Gastrocnemius medialis (tissue), 4 donors: Measurements from ENCODE around the gene TRAIP. TPM values are rescaled to one million over a fixed set of nuclear protein-coding genes. Genes with fewer than 3 reads are reported as not detected.

Experiments used
- ATAC-seq, 2 donors: fragments of 150-250 bp; one replicate each; pipeline ENCODE4 v1.9.1; 2016
- DNase-seq, 2 donors: peaks; one replicate each; pipeline ENCODE4 v3.0.0-alpha.2; 2019
- H3K27ac ChIP-seq, 4 donors: fragments of 200-600 bp; sonication (generic); 1 replicate in 1 of 4; 2 replicates in 3 of 4; pipeline ENCODE4 v1.5.1; 2016 to 2018; ENCODE audit warnings: mild to moderate bottlenecking in 2 of 4, moderate library complexity in 1 of 4
- H3K27me3 ChIP-seq, 3 donors: fragments of 200-600 bp; sonication (generic) in 2 of 3; 1 replicate in 1 of 3; 2 replicates in 2 of 3; pipeline versions ENCODE4 v1.5.1 to v1.6.0; 2016 to 2019; ENCODE audit warnings: mild to moderate bottlenecking in 1 of 3, moderate library complexity in 1 of 3
- H3K36me3 ChIP-seq, 2 donors: fragments of 200-600 bp; sonication (generic) in 1 of 2; one replicate each; pipeline ENCODE4 v1.5.1; 2017 to 2018
- H3K4me1 ChIP-seq, 2 donors: fragments of 200-600 bp; sonication (generic) in 1 of 2; one replicate each; pipeline ENCODE4 v1.5.1; 2016 to 2017; ENCODE audit warnings: mild to moderate bottlenecking in 2 of 2
- H3K4me3 ChIP-seq, 4 donors: fragments of 200-600 bp; sonication (generic) in 3 of 4; 1 replicate in 1 of 4; 2 replicates in 3 of 4; pipeline ENCODE4 v1.5.1; 2016 to 2019; ENCODE audit warnings: mild to moderate bottlenecking in 2 of 4
- H3K9me3 ChIP-seq, 3 donors: fragments of 200-600 bp; sonication (generic) in 2 of 3; 1 replicate in 1 of 3; 2 replicates in 2 of 3; pipeline ENCODE4 v1.5.1; 2016 to 2019
- CTCF ChIP-seq, 5 experiments: fragments of 450-650 bp in 3 of 5; fragments of 200-600 bp in 2 of 5; sonication (generic) in 2 of 5; IDR thresholded peaks in 4 of 5; conservative IDR thresholded peaks in 1 of 5; 1 replicate in 4 of 5; 2 replicates in 1 of 5; pipeline ENCODE4 v1.5.1; 2016 to 2019; ENCODE audit warnings: antibody characterized with exemption in 5 of 5, mild to moderate bottlenecking in 3 of 5, moderate library complexity in 3 of 5
- POLR2A ChIP-seq, 2 donors: fragments of 450-650 bp; IDR thresholded peaks; one replicate each; pipeline ENCODE4 v1.6.1; 2017; ENCODE audit warnings: antibody characterized with exemption in 2 of 2, mild to moderate bottlenecking in 2 of 2, moderate library complexity in 2 of 2
- in situ Hi-C, 4 donors: fragments of 200-750 bp; cut with MboI; loops; one replicate each; pipeline versions ENCODE4 v1.15.0 to v1.8.0; 2017; ENCODE audit warnings: low sequenced_read_pairs in 4 of 4
- intact Hi-C: fragments of 100-400 bp; cut with DNase I; formaldehyde crosslinking; loops from one replicate; pipeline ENCODE4 v1.15.1; 2023; ENCODE audit warnings: low total_unique reads
- total RNA-seq, 4 donors: library from RNA; depleted of rRNA; stranded (reverse); fragments of >200 nt; gene quantifications; one replicate each; pipeline versions ENCODE4 v1.1.0 to v1.2.3, GENCODE V29; 2016

Gene TRAIP
- total RNA-seq, 4 donors from 2014 or later, result 0.36 to 4.2 (median 1.1) TPM

GRCh38 chr3:49844464-49845183 lies 11.7 kb downstream of the TRAIP start:
- Histone ChIP-seq H3K27ac (no peak overlapping the region), H3K9me3 (no peaks in the 10 kb centered on the region), H3K4me3 (no peak overlapping the region), H3K36me3 (no peaks in the 10 kb centered on the region), H3K4me1 (peaks cover 5 to 15% of the 10 kb centered on the region in 2 donors), H3K27me3 (no peaks in the 10 kb centered on the region)
- DNase-seq (no peak), ATAC-seq (no peak)
- no peak for TF ChIP-seq POLR2A (IDR thresholded peaks at IDR 0.05)
- no peak for TF ChIP-seq CTCF (IDR thresholded peaks at IDR 0.05 in 4 of 5, conservative IDR thresholded peaks at IDR 0.05 in 1 of 5)
- in situ Hi-C loops, result loop anchor here in 2 of 4 donors (5.0 to 25.0 kb wide), 3 partner anchors 37 to 307 kb away; partner anchors contain the start of gene INKA1 (in 1 of the 2)
- intact Hi-C loops, result loop anchor here (10.0 kb wide), 1 partner anchor 60 kb away; the partner anchor contains the start of gene MST1R

- ATAC-seq (no peak), DNase-seq (no peak)
- no peak for TF ChIP-seq CTCF (IDR thresholded peaks at IDR 0.05 in 4 of 5, conservative IDR thresholded peaks at IDR 0.05 in 1 of 5)
- TF ChIP-seq POLR2A (IDR thresholded peaks at IDR 0.05), result no peak
- in situ Hi-C loops, result loop anchor here in 2 of 4 donors (5.0 to 25.0 kb wide), 3 partner anchors 36 to 306 kb away; partner anchors contain the start of gene INKA1 (in 1 of the 2)
- Histone ChIP-seq H3K27me3 (no peaks in the 10 kb centered on the region), H3K36me3 (no peaks in the 10 kb centered on the region), H3K9me3 (no peaks in the 10 kb centered on the region), H3K4me3 (no peak overlapping the region), H3K4me1 (peaks cover 9 to 18% of the 10 kb centered on the region in 2 donors), H3K27ac (no peak overlapping the region)
- intact Hi-C loops, result loop anchor here (10.0 kb wide), 1 partner anchor 62 kb away; the partner anchor contains the start of gene MST1R
These were observed 13.4 kb downstream of the TRAIP start for GRCh38 chr3:49842843-49843517.

GRCh38 chr3:49841806-49842205 lies 14.6 kb downstream of the TRAIP start:
- in situ Hi-C loops, result loop anchor here in 2 of 4 donors (5.0 to 25.0 kb wide), 3 partner anchors 35 to 305 kb away; partner anchors contain the start of gene INKA1 (in 1 of the 2)
- intact Hi-C loops, result loop anchor here (10.0 kb wide), 1 partner anchor 63 kb away; the partner anchor contains the start of gene MST1R
- Histone ChIP-seq H3K36me3 (no peaks in the 10 kb centered on the region), H3K9me3 (no peaks in the 10 kb centered on the region), H3K4me1 (peaks cover 9 to 18% of the 10 kb centered on the region in 2 donors), H3K27ac (no peak overlapping the region), H3K27me3 (no peaks in the 10 kb centered on the region), H3K4me3 (no peak overlapping the region)
- no peak for DNase-seq
- no peak for ATAC-seq
- TF ChIP-seq POLR2A (IDR thresholded peaks at IDR 0.05) (no peak), CTCF (IDR thresholded peaks at IDR 0.05 in 4 of 5, conservative IDR thresholded peaks at IDR 0.05 in 1 of 5) (no peak)

- in situ Hi-C loops, result loop anchor here in 2 of 4 donors (5.0 to 25.0 kb wide), 3 partner anchors 34 to 304 kb away; partner anchors contain the start of gene INKA1 (in 1 of the 2)
- peak in 1 of 5 experiments; percentile 27 for TF ChIP-seq CTCF (IDR thresholded peaks at IDR 0.05 in 4 of 5, conservative IDR thresholded peaks at IDR 0.05 in 1 of 5)
- no peak for TF ChIP-seq POLR2A (IDR thresholded peaks at IDR 0.05)
- ATAC-seq, result no peak
These were observed 15.2 kb downstream of the TRAIP start for GRCh38 chr3:49841126-49841696.

More at GRCh38 chr3:49841126-49841696, 15.2 kb downstream of the TRAIP start:
- H3K36me3 ChIP-seq, result no peaks in the 10 kb centered on the region
- H3K9me3 ChIP-seq, result no peaks in the 10 kb centered on the region
- no peaks in the 10 kb centered on the region for H3K27me3 ChIP-seq
- peaks cover 9 to 18% of the 10 kb centered on the region in 2 donors for H3K4me1 ChIP-seq
- H3K4me3 ChIP-seq, result no peak overlapping the region
- no peak for DNase-seq
- H3K27ac ChIP-seq, result no peak overlapping the region
- intact Hi-C loops, result loop anchor here (10.0 kb wide), 1 partner anchor 64 kb away; the partner anchor contains the start of gene MST1R
